H1 (cell line): Measurements from ENCODE around the gene APBA2. TPM values are rescaled to one million over a fixed set of nuclear protein-coding genes. Genes with fewer than 3 reads are reported as not detected.

Experiments
- CTCF ChIA-PET: fragments of 300-600 bp; sonication (Branson Sonifier 250); formaldehyde crosslinking; loops from one replicate; lab custom pipeline; 2021; ENCODE audit not compliant: partially characterized antibody; lab: Charles Lee
- POLR2A ChIA-PET: fragments of 300-600 bp; sonication (Branson Sonifier 250); formaldehyde crosslinking; loops from one replicate; lab custom pipeline; 2021; ENCODE audit warnings: inconsistent platforms; ENCODE audit not compliant: partially characterized antibody; lab: Charles Lee
- DNase-seq, 2 experiments: peaks; one replicate each; pipeline versions ENCODE4 v3.0.0 to v3.0.0-alpha.2; 2010 to 2022; ENCODE audit warnings: low spot score in 2 of 2, low read depth in 1 of 2, mixed read lengths in 1 of 2
- FAIRE-seq: peaks from 2 replicates; lab custom pipeline; 2011; peaks lifted over from hg19 to GRCh38; lab: Jason Lieb, UNC
- H2AFZ ChIP-seq: 2 replicates; pipeline ENCODE4 v1.8.1; 2012; ENCODE audit warnings: low read length, inconsistent platforms
- H2AK5ac ChIP-seq: 2 replicates; pipeline ENCODE4 v1.6.1; 2013; ENCODE audit warnings: low read depth, low read length
- H2BK120ac ChIP-seq: replicated peaks from 2 replicates; pipeline ENCODE3; 2013; ENCODE audit warnings: low read depth, low read length, inconsistent platforms
- H2BK12ac ChIP-seq: 2 replicates; pipeline ENCODE4 v1.6.1; 2013; ENCODE audit warnings: low read depth, low read length
- H2BK15ac ChIP-seq: 2 replicates; pipeline ENCODE4 v1.6.1; 2013; ENCODE audit warnings: low read length
- H2BK20ac ChIP-seq: 2 replicates; pipeline ENCODE4 v1.6.1; 2013; ENCODE audit warnings: low read length
- H2BK5ac ChIP-seq: 2 replicates; pipeline ENCODE4 v1.6.1; 2013; ENCODE audit warnings: low read depth, low read length
- H3K14ac ChIP-seq: 2 replicates; pipeline ENCODE4 v1.6.1; 2013; ENCODE audit warnings: inconsistent platforms; ENCODE audit not compliant: insufficient read length
- H3K18ac ChIP-seq: 2 replicates; pipeline ENCODE4 v1.6.1; 2013; ENCODE audit warnings: low read length; ENCODE audit errors: extremely low read depth
- H3K23ac ChIP-seq: 2 replicates; pipeline ENCODE4 v1.6.1; 2013; ENCODE audit warnings: inconsistent platforms; ENCODE audit not compliant: insufficient read length
- H3K23me2 ChIP-seq: 2 replicates; pipeline ENCODE4 v1.6.1; 2013; ENCODE audit warnings: low read depth, low read length
- H3K27ac ChIP-seq: 2 replicates; pipeline ENCODE4 v1.6.1; 2011; ENCODE audit warnings: low read depth, low read length, inconsistent platforms
- H3K27me3 ChIP-seq, 4 experiments: replicated peaks in 1 of 4; 1 replicate in 1 of 4; 2 replicates in 3 of 4; pipeline versions ENCODE4 v1.6.1 to v1.8.1; 2011 to 2013; ENCODE audit warnings: low read length in 3 of 4, mild to moderate bottlenecking in 3 of 4, inconsistent platforms in 2 of 4, mixed read lengths in 2 of 4, moderate library complexity in 1 of 4; ENCODE audit not compliant: control insufficient read depth in 3 of 4, insufficient read depth in 3 of 4; ENCODE audit errors: extremely low read depth in 1 of 4
- H3K36me3 ChIP-seq, 4 experiments: 2 replicates each; pipeline versions ENCODE4 v1.6.1 to v1.8.1; 2011 to 2013; ENCODE audit warnings: mild to moderate bottlenecking in 4 of 4, low read length in 3 of 4, moderate library complexity in 2 of 4, control low read depth in 1 of 4, inconsistent platforms in 1 of 4; ENCODE audit not compliant: insufficient read depth in 4 of 4, control insufficient read depth in 2 of 4
- H3K4ac ChIP-seq: replicated peaks from 2 replicates; pipeline ENCODE3; 2013; ENCODE audit warnings: low read length, low read depth, mixed read lengths, inconsistent platforms; ENCODE audit not compliant: insufficient read length
- H3K4me1 ChIP-seq, 4 experiments: replicated peaks in 1 of 4; 1 replicate in 1 of 4; 2 replicates in 3 of 4; pipeline versions ENCODE4 v1.6.1 to v1.8.1; 2011 to 2013; ENCODE audit warnings: low read length in 3 of 4, inconsistent platforms in 2 of 4, mixed read lengths in 1 of 4; ENCODE audit not compliant: insufficient read depth in 4 of 4, control insufficient read depth in 3 of 4
- H3K4me2 ChIP-seq, 2 experiments: 2 replicates each; pipeline versions ENCODE4 v1.6.1 to v1.8.1; 2011 to 2013; ENCODE audit warnings: low read depth in 2 of 2, low read length in 2 of 2, control low read depth in 1 of 2, inconsistent platforms in 1 of 2, mild to moderate bottlenecking in 1 of 2; ENCODE audit not compliant: insufficient read depth in 1 of 2
- H3K4me3 ChIP-seq, 4 experiments: fragments of 200-600, 300-600 bp in 1 of 4; sonication (generic), shearing (Covaris generic), sonication (Bioruptor Twin) in 1 of 4; 2 replicates each; pipeline versions ENCODE4 v1.5.1 to v1.8.1; 2011 to 2016; ENCODE audit warnings: low read length in 4 of 4, low read depth in 3 of 4, control low read depth in 2 of 4, inconsistent platforms in 2 of 4, mild to moderate bottlenecking in 2 of 4, mixed read lengths in 1 of 4, moderate library complexity in 1 of 4; ENCODE audit not compliant: insufficient read depth in 2 of 4; ENCODE audit errors: extremely low read depth in 1 of 4
- H3K56ac ChIP-seq: replicated peaks from 2 replicates; pipeline ENCODE3; 2013; ENCODE audit warnings: low read depth, mild to moderate bottlenecking, mixed read lengths, low read length, inconsistent platforms; ENCODE audit not compliant: insufficient read length
- H3K79me1 ChIP-seq: 2 replicates; pipeline ENCODE4 v1.6.1; 2013; ENCODE audit warnings: low read depth, low read length, control low read depth
- H3K79me2 ChIP-seq, 2 experiments: 2 replicates each; pipeline versions ENCODE4 v1.6.1 to v1.8.1; 2012 to 2013; ENCODE audit warnings: low read length in 2 of 2, mild to moderate bottlenecking in 2 of 2, inconsistent platforms in 1 of 2; ENCODE audit not compliant: insufficient read depth in 2 of 2, control insufficient read depth in 1 of 2
- H3K9ac ChIP-seq, 4 experiments: replicated peaks in 1 of 4; 1 replicate in 1 of 4; 2 replicates in 3 of 4; pipeline versions ENCODE4 v1.6.1 to v1.8.1; 2011 to 2013; ENCODE audit warnings: low read depth in 3 of 4, low read length in 3 of 4, control low read depth in 2 of 4, mild to moderate bottlenecking in 2 of 4, moderate library complexity in 2 of 4, inconsistent platforms in 1 of 4; ENCODE audit errors: extremely low read depth in 1 of 4
- H3K9me3 ChIP-seq, 2 experiments: 2 replicates each; pipeline versions ENCODE4 v1.6.1 to v1.8.1; 2012 to 2013; ENCODE audit warnings: mild to moderate bottlenecking in 2 of 2, moderate library complexity in 2 of 2, control low read depth in 1 of 2, inconsistent platforms in 1 of 2, low read depth in 1 of 2, low read length in 1 of 2, mixed read lengths in 1 of 2; ENCODE audit not compliant: insufficient read depth in 2 of 2
- H4K20me1 ChIP-seq, 2 experiments: replicated peaks in 1 of 2; 2 replicates each; pipeline versions ENCODE3 to v1.8.1; 2011 to 2013; ENCODE audit warnings: inconsistent platforms in 2 of 2, low read length in 2 of 2, mild to moderate bottlenecking in 1 of 2; ENCODE audit not compliant: insufficient read depth in 2 of 2, control insufficient read depth in 1 of 2
- H4K5ac ChIP-seq: 2 replicates; pipeline ENCODE4 v1.6.1; 2013; ENCODE audit warnings: low read length, low read depth, mixed read lengths, inconsistent platforms; ENCODE audit not compliant: insufficient read length
- H4K8ac ChIP-seq: 2 replicates; pipeline ENCODE4 v1.8.0; 2013; ENCODE audit warnings: mild to moderate bottlenecking, moderate library complexity, low read length, inconsistent platforms; ENCODE audit not compliant: insufficient read depth; ENCODE audit errors: extremely low read depth
- H4K91ac ChIP-seq: replicated peaks from 2 replicates; pipeline ENCODE3; 2013; ENCODE audit warnings: low read length, mixed read lengths, inconsistent platforms; ENCODE audit not compliant: insufficient read length
- BCL11A ChIP-seq, 2 experiments: IDR thresholded peaks; one replicate each; pipeline ENCODE4 v1.6.1; 2011; ENCODE audit warnings: low read depth in 2 of 2, low read length in 2 of 2, mild to moderate bottlenecking in 2 of 2
- HDAC2 ChIP-seq, 2 experiments: fragments of 300-600 bp in 1 of 2; sonication (generic) in 1 of 2; IDR thresholded peaks; 2 replicates each; pipeline ENCODE4 v1.6.1; 2011 to 2012; ENCODE audit warnings: low read depth in 2 of 2, low read length in 2 of 2, mild to moderate bottlenecking in 2 of 2, moderate library complexity in 2 of 2, borderline replicate concordance in 1 of 2, inconsistent platforms in 1 of 2
- KDM4A ChIP-seq: IDR thresholded peaks from one replicate; pipeline ENCODE4 v1.7.1; 2012; ENCODE audit warnings: low read depth, mild to moderate bottlenecking, moderate library complexity, low read length, inconsistent platforms; ENCODE audit not compliant: severe bottlenecking
- PHF8 ChIP-seq: fragments of 200-600 bp; sonication (generic); conservative IDR thresholded peaks from 2 replicates; pipeline ENCODE4 v1.7.1; 2012; ENCODE audit warnings: low read depth, mild to moderate bottlenecking, inconsistent platforms, low read length, moderate library complexity
- POLR2A ChIP-seq, 2 experiments: IDR thresholded peaks; 1 replicate in 1 of 2; 2 replicates in 1 of 2; pipeline ENCODE4 v1.6.1; 2011; ENCODE audit warnings: low read depth in 2 of 2, low read length in 2 of 2, mild to moderate bottlenecking in 2 of 2; ENCODE audit errors: control extremely low read depth in 1 of 2
- SP4 ChIP-seq: IDR thresholded peaks from 2 replicates; pipeline ENCODE4 v1.6.1; 2012; ENCODE audit warnings: low read length, inconsistent platforms
- USF2 ChIP-seq: IDR thresholded peaks from 2 replicates; pipeline ENCODE4 v1.6.1; 2011; ENCODE audit warnings: low read length, improper control_type of control experiment
- WGBS, 2 experiments: shearing (Covaris generic) in 1 of 2; methylation state at CpG; one replicate each; pipeline versions ENCODE4 v1.1.6 to v1.1.7; 2013 to 2015; ENCODE audit warnings: low lambda C conversion rate in 2 of 2, mixed read lengths in 2 of 2, inconsistent platforms in 1 of 2, low coverage in 1 of 2, missing lambda C conversion rate in 1 of 2; ENCODE audit not compliant: insufficient replicate concordance in 2 of 2, insufficient coverage in 1 of 2, insufficient read length in 1 of 2; ENCODE audit errors: extremely low coverage in 1 of 2, missing lambda C conversion rate in 1 of 2; 5-methylcytosine and 5-hydroxymethylcytosine counted together
- long read RNA-seq, 2 experiments: library from RNA in 1 of 2; library from capped mRNA in 1 of 2; stranded (forward); transcript quantifications; one replicate each; pipeline ENCODE4 v2.0.0, GENCODE V29; 2021; ENCODE audit warnings: inconsistent platforms in 1 of 2
- polyA minus RNA-seq, 3 experiments: library from RNA; depleted of rRNA, polyadenylated mRNA; stranded (reverse); fragments of >200 nt; gene quantifications; 1 replicate in 2 of 3; 2 replicates in 1 of 3; pipeline ENCODE4 v1.2.3, GENCODE V29; 2011
- polyA plus RNA-seq, 7 experiments: library from polyadenylated mRNA; depleted of rRNA in 3 of 7; stranded (reverse) in 5 of 7; unstranded in 2 of 7; fragments of >200 nt in 5 of 7; fragments of 200-250 nt in 2 of 7; gene quantifications; 1 replicate in 5 of 7; 2 replicates in 1 of 7; 4 replicates in 1 of 7; pipeline versions ENCODE4 v1.2.1 to v1.2.3, GENCODE V29; 2011 to 2013; ENCODE audit warnings: missing spikeins in 2 of 7, mixed read lengths in 2 of 7
- total RNA-seq: library from RNA; stranded (reverse); fragmentation: NEBNext Ultra II Directional; extraction: Animal tissue kit (Norgen Biotek cat#: 25700); gene quantifications from 2 replicates; pipeline ENCODE4 v1.2.1, GENCODE V29; 2021

Gene APBA2
- 13.9 and 15.5 TPM in 2 replicates for total RNA-seq
- 19.0 and 20.4 TPM in 2 replicates for polyA plus RNA-seq (2011; rRNA removed)
- polyA plus RNA-seq (2011; cell fraction: cytosol; rRNA removed): 19.3 TPM
- polyA plus RNA-seq (2011; cell fraction: nucleus; rRNA removed): 38.3 TPM
- polyA plus RNA-seq (2012, experiment 1 of 2): 9.5 to 16.7 TPM (median 14.7 TPM) in 4 replicates
- polyA plus RNA-seq (2012, experiment 2 of 2): 9.8 TPM
- 8.2 TPM for polyA plus RNA-seq (2013, experiment 1 of 2)
- polyA plus RNA-seq (2013, experiment 2 of 2): 8.5 TPM
- 16.0 and 21.3 TPM in 2 replicates for polyA minus RNA-seq (2011; rRNA and poly(A)+ RNA removed)
- 10.5 TPM for polyA minus RNA-seq (2011; cell fraction: cytosol; rRNA and poly(A)+ RNA removed)
- 14.0 TPM for polyA minus RNA-seq (2011; cell fraction: nucleus; rRNA and poly(A)+ RNA removed)
- long read RNA-seq, experiment 1, partial matches to known transcripts: 4 of 7 reads
- long read RNA-seq, experiment 1, other reads (novel, unspliced or antisense): 3 of 7 reads
- long read RNA-seq, experiment 2: 0 reads

- Histone ChIP-seq H2AK5ac (no peak within 1 kb of the TSS), H2BK5ac (no peak within 1 kb of the TSS), H3K9ac (peak within 1 kb of the TSS in 3 of 4 experiments; percentile 38 to 64 (median 61); a peak in 6 of 7 replicates), H2BK15ac (peak within 1 kb of the TSS; percentile 72; the same call in 1 of the 2 replicates), H3K14ac (no peak within 1 kb of the TSS), H2BK20ac (0 out of 2 replicates have a peak within 1 kb of the TSS, but pooled peaks have one; percentile 18), H2BK12ac (0 out of 2 replicates have a peak within 1 kb of the TSS, but pooled peaks have one; percentile 63), H3K9me3 (no peaks in the 10 kb centered on the region), H3K4me3 (peak within 1 kb of the TSS; percentile 48 to 63 (median 52)), H3K4ac (no peak within 1 kb of the TSS), H3K79me1 (no peaks in the 10 kb centered on the region), H3K56ac (no peak within 1 kb of the TSS), H2BK120ac (no peak within 1 kb of the TSS), H3K4me1 (peaks cover 0 to 8% (median 4%) of the 10 kb centered on the region in 4 experiments; a peak in 4 of 7 replicates), H3K27me3 (peaks cover 7 to 34% (median 29%) of the 10 kb centered on the region in 4 experiments; a peak in 6 of 7 replicates), H3K36me3 (no peaks in the 10 kb centered on the region), H3K18ac (peak within 1 kb of the TSS; percentile 60), H3K4me2 (peak within 1 kb of the TSS; percentile 66 to 87), H4K5ac (no peak within 1 kb of the TSS), H3K27ac (no peak within 1 kb of the TSS), H3K23ac (no peak within 1 kb of the TSS), H2AFZ (peak within 1 kb of the TSS; percentile 70; the same call in 1 of the 2 replicates), H4K8ac (peak within 1 kb of the TSS; percentile 91; the same call in 1 of the 2 replicates), H4K20me1 (no peaks in the 10 kb centered on the region), H3K23me2 (peaks cover 3% of the 10 kb centered on the region; the same call in 1 of the 2 replicates), H4K91ac (peak within 1 kb of the TSS; percentile 54), H3K79me2 (no peaks in the 10 kb centered on the region)
- POLR2A ChIA-PET: interaction anchor here (0.7 to 2.1 kb wide), 7 partner anchors 9 to 130 kb away, joined by 3 to 7 read pairs (median 3); no protein-coding TSS in a partner anchor
- 3% methylated on average over 20 of the region's 109 CpGs; no CpG with 5 or more reads in 1 of the 2 experiments for WGBS, 2 experiments
- FAIRE-seq (no peak), DNase-seq (peak in 1 of 2 experiments; percentile 78)
- CTCF ChIA-PET: interaction anchor here (1.3 to 1.5 kb wide), 3 partner anchors 10 to 36 kb away, joined by 3 to 6 read pairs (median 4); no protein-coding TSS in a partner anchor
- TF ChIP-seq SP4 (no peak), POLR2A (IDR thresholded peaks at IDR 0.05; ENCODE audit: control extremely low read depth in 1 of 2, low read depth in 2 of 2, low read length in 2 of 2) (peak in 1 of 2 experiments; percentile 61; a peak in 2 of 3 replicates), HDAC2 (IDR thresholded peaks at IDR 0.05; ENCODE audit: borderline replicate concordance in 1 of 2, low read depth in 2 of 2, low read length in 2 of 2) (no peak), BCL11A (IDR thresholded peaks at IDR 0.05; ENCODE audit: low read depth in 2 of 2, low read length in 2 of 2) (no peak), PHF8 (peak; percentile 50; the same call in 1 of the 2 replicates), KDM4A (peak; percentile 80), USF2 (no peak)
These were observed at the start of gene APBA2 for GRCh38 chr15:28885630-28886430. TSS of gene APBA2 (plus strand) at chr15:28885974. CDS start at chr15:29053885, 167,911 bp downstream.
